NK-92 treated with Interleukin-12 subunit alpha and Interleukin-12 subunit beta, amount 100 ng/mL, for 24 hours (cell line): ENCODE data around the gene DR1.
"Not testable (repeated sequence)": the region's sequence is repeated elsewhere in the genome, so short reads cannot be mapped to it uniquely, and the experiment has no call there.

Source experiments
- DNase-seq: peaks from one replicate; lab custom pipeline; 2025; lab: John Stamatoyannopoulos, UW

DR1 gene

GRCh38 chr1:93386268-93386667 lies 40.6 kb downstream of the DR1 start:
- not testable (repeated sequence) for DNase-seq

DNA sequence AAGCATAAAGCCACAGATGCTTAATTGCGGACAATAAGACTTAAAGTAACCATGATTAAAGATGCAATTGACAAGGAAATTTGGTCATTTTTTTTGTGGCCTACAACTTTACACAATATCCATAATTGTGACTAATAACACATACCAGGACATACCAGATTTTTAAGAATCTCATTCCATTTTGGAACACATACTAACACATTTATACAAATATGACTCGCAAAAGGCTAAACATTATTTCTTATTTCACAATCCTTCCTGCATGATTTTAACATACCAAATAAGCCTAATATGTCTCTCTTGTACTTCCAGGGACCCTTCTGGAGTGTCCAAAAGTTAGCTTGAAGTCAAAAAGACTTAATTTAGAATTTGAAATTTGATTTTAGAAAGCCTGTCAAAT lies 48.8 kb downstream of the DR1 start:
- DNase-seq = no peak

DNA sequence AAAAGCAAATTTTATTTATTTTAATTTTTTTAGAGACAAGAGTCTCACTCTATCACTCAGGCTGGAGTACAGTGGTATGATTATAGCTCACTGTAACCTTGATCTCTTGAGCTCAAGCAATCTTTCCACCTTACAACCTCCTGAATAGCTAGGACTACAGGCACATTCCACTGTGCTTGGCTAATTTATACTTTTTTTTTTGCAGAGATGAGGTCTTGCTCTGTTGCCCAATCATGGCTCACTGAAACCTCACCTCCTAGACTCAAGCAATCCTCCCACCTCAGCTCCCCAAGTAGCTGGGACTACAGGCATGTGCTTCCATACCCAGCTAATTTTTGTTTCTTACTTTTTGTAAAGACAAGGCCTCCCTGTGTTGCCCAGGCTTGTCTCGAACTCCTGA lies 49.5 kb downstream of the DR1 start:
- no peak for DNase-seq

GRCh38 chr1:93399781-93400180 lies 54.1 kb downstream of the DR1 start:
- no peak for DNase-seq

- DNase-seq = no peak
Measured at GRCh38 chr1:93408203-93408602, 62.5 kb downstream of the DR1 start.

- DNase-seq = no peak
Measured at GRCh38 chr1:93411000-93411399, 65.3 kb downstream of the DR1 start.

DNA sequence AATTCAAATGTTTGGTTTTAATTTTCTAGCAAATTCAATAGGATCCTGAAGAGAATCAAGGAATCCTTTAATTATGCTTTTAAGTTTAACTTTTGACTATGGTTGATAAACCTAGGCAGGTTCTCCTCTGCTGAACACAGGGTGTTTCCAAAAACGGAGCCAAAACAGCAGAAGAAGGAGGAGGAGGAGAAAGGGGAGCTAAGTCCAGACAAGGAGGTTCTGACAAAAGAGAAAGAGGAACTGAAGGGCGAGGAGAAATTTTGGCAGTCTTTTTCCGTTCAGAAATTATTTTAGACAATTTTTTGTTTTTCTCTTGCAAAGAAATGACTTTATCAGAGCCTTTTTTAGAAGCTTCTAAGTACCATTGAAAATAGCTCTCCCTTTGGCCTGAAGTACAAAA lies 69.0 kb downstream of the DR1 start:
- DNase-seq = no peak

- no peak for DNase-seq
Measured at GRCh38 chr1:93415296-93415695, 69.6 kb downstream of the DR1 start.

GRCh38 chr1:93416183-93416582 lies 70.5 kb downstream of the DR1 start:
- DNase-seq = no peak
